HG02943 (cell line): Measurements from ENCODE around the gene DOLPP1.
A peak's percentile ranks its signal among the peaks of the same experiment; 100 is the strongest.
"Not testable (repeated sequence)": the region's sequence is repeated elsewhere in the genome, so short reads cannot be mapped to it uniquely, and the experiment has no call there.

Experiments used
- ATAC-seq: cut with Tn5 transposase; IDR thresholded peaks from one replicate; pipeline ENCODE4 v1.9.1; 2021; ENCODE audit warnings: mild to moderate bottlenecking, low read depth, moderate library complexity; ENCODE audit not compliant: unreplicated experiment

Gene DOLPP1

DNA sequence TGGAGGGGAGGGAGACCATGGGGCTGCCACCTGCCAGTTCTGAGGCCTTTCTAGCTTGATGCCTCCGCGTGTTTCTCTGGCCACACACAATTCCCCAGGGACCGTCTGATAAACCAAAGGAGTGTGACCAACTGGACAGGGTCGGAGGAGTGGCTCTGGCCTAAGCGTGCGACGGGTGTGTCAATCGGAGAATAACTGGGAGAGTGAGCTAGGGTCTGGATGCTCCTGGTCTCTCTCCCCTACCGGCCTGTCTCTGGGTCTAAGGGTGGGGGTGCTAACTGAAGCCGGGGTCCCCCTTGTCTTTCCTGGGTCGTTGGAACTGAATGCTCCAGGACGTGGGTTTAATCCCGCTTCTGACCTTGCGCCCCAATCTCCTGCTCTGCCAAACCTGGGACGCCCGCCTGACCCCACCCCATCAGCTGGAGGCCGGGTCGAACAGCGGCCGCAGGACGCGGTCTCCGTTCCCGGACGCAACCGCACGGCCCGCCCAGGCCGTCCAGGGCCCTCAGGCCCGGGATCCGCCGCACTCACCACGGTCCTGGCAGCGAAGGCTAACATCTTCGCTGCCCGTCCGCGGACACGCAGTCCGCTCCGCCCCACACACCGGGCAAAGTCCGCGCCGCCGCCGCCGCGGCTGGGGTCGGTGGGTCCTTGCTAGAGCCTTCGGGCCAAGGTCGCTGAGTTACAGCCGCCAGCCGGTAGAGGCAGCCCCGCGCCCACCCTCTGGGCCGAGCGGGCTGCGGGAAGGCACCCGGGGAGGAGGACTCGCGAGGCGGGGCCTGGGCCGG is 29.2 kb downstream of the DOLPP1 start:
- ATAC-seq = no peak

DNA sequence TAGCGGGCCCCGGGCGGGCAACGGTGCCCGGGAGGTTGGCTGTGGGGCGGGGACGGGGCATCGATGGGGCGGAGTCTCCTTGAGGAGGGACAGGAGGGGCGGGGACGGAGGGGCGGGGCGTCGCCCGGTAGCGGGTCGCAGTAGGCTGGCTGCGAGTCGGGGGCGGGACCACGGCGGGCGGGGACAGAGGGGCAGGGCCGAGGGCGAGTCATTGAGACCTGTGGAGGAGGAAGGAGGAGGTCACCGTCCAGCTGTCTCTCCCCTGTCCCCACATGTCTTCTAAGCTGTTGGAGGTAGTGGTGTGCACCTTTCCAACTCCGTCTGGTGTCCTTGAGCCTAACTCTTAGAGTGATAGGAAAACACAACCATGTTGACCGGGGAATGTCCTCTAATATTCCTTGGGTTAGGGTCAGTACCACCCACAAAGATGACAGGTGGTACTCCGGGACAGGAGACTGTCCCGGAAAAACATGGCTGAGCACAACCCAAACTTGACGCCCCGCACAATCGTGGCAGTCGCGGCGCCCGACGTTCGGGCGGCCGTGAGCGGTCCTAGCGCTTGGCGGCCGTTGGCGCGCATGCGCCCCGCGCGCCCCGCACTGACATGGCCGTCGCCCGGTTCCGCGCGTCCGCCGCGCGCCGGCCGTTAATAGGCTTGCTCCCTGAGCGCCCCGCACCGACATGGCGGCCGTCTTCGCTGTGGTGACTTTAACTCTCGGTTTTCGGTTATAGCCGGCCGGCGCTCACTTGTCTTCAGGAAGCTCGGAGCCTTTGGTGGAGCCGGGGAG is 30.0 kb downstream of the DOLPP1 start, which contains the start of the genes CRAT and PTPA:
CRAT (minus strand) TSS at position 54 of the 788 bp plus-strand sequence. CDS start 284 bp downstream, outside the sequence.
PTPA (plus strand) TSS at position 676 of the 788 bp plus-strand sequence. CDS start 186 bp downstream, outside the sequence.
- peak; percentile 81 for ATAC-seq

DNA sequence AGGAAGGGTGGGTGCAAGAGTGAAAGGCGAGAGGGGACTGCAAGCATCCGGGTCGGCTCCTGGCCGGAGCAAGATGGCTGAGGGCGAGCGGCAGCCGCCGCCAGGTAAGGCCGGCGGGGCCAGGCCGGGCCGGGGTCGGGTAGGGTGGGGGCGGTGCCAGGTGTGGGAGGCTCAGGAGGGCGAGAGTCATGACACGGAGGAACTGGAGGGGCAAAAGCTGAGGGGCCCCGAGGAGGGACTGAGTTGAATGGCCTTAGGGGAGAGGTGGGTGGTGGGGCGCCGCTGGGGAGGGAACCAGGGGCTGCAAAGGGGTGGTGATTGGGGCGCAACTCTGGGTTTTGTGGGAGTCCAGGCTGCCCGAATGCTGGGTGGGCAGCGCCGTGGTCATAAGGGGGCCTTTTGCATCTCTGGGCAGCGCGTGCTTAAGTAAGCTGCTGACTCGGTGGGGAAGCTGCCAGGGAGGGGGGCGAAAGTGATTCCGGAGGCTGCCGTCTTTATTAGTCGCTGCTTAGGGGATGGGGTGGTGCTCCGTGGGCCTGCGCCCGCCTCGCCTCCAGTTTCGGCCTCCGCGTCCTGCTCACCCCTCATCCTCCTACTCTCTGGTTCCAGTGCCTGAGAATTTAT is 30.7 kb downstream of the DOLPP1 start:
- peak; percentile 5 for ATAC-seq

DNA sequence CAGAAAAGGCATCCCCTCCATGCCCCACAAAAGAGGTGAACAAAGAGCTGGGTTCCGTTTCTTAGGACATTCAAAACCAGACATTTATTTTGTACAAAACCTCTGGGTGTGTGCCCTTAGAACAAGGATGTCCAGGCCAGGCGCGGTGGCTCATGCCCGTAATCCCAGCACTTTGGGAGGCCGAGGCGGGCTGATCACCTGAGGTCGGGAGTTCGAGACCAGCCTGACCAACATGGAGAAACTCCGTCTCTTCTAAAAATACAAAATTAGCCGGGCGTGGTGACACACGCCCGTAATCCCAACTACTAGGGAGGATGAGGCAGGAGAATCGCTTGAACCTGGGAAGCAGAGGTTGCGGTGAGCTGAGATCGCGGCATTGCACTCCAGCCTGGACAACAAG is 31.6 kb downstream of the DOLPP1 start:
- ATAC-seq = not testable (repeated sequence)

DNA sequence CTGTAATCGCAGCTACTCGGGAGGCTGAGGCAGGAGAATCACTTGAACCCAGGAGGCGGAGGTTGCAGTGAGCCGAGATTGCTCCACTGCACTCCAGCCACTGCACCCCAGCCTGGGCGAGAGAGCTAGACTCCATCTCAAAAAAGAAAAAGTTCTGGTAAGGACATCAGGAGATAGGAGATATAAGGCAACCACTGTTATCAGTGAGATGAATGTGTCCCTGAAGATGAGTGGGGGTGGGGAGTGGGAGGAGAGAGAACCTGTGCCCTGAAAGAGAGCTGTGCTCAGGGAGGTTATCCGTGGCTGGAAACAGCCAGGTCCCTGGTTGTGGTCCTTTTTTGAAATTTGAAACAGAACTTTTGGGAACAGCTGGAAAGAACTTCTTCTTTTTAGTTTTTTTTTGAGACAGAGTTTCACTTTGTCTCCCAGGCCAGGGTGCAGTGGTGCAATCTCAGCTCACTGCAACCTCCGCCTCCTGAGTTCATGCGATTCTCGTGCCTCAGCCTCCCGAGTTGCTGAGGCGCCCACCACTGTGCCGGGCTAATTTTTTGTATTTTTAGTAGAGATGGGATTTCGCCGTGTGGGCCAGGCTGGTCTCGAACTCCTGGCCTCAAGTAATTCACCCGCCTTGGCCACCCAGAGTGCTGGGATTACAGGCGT is 32.9 kb downstream of the DOLPP1 start:
- no peak for ATAC-seq

DNA sequence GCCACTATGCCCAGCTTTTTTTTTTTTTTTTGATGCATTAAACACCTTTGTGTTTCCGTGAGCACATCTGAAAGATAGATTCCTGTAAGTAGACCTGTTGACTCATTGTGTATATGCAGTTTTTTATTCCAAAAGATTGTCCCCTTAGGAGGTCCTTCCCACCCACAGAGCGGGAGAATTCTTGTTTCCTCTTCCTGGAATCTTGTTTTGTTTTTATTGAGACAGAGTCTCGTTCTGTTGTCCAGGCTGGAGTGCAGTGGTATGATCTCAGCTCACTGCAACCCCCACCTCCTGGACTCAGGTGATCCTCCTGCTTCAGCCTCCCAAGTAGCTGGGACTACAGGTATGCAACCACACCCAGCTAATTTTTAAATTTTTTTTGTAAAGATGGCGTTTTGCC is 37.9 kb downstream of the DOLPP1 start:
- no peak for ATAC-seq

DNA sequence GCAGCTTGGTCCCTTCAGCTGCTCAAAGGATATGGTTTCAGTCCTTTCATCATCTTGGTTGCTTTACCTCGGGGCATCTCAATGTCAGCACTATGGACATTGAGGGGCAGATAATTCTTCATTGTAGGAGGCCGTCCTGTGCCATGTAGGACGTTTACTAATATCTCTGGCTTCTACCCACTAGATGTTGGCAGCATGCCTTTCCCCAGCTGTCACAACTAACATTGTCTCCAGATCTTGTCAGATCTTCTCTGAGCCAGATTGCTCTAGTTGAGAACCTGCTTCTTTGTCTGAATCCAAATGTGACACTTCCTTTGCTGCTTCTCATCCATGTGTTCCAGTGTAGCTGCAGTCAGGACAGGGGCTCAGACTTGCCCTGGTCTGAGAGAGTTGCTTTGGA is 40.6 kb downstream of the DOLPP1 start:
- no peak for ATAC-seq

DNA sequence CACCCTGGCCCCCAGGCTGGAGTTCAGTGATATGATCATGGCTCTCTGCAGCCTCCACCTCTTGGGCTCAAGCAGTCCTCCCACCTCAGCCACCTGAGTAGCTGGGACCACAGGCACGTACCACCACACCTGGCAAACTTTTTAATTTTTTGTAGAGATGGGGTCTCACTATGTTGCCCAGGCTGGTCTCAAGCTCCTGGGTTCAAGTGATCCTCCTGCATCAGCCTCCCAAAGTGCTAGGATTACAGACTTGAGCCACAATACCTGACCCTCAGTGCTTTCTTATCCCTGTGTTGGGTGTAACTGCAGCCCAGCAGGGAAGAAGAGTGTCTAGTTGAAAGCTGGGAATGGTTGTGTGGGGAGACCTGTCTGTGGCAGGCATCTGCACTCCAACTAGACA is 41.2 kb downstream of the DOLPP1 start:
- no peak for ATAC-seq

DNA sequence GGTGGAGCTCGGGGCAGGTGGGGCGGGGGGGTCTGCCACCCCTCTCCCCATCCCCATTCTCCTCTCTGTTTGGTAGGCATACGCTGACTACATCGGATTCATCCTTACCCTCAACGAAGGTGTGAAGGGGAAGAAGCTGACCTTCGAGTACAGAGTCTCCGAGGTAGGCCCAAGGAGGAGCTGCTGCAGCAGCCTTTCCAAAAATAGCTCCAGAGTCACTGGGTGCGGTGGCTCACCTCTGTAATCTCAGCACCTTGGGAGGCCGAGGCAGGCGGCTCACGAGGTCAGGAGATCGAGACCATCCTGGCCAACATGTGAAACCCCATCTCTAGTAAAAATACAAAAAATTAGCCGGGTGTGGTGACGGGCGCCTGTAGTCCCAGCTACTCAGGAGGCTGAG is 42.1 kb downstream of the DOLPP1 start:
- ATAC-seq = not testable (repeated sequence)

DNA sequence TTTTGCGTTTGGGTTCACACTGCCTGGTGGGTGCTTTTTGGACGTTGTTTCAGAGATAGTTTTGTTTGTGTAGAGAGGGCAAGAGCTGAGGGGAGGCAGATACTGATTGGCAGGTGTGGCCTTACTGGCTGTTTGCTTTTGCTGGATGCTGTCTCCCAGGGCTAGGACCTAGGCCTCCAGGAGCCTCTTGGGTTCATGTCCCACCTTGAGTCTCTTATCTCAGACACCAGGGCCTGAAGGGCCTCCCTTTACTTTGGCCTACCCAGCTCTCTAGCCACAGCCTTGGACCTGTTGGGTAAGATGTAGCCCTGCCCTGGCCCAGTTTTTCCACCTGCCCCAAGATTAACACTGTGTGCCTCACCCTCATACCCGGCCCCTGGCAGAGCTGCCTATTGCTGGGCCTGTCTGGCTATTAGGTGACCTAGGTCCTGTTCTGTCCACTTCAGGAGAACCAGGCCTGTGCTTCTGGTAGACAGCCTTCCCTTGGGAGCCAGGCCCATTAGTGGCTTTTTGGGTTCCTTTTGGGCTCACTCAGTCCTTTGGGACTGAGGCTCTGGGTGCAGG is 43.7 kb downstream of the DOLPP1 start:
- no peak for ATAC-seq

DNA sequence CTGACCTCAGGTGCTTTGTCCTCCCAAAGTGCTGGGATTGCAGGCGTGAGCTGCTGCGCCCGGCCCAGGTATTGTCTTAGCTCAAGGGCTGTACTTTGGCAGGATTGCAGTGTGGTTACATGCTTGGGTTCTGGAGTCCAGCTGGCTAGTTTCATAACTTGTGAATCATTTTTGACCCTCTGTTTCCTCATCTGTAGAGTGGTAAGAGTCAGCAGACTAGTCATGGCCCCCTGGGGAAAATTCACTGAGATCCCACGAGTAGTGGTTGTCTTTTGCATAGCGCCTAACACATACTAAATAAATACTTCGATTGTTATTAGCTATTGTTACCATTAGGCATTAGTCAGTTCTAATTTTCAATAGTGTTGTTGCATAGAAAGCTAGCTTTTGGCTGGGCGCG is 44.6 kb downstream of the DOLPP1 start:
- no peak for ATAC-seq

DNA sequence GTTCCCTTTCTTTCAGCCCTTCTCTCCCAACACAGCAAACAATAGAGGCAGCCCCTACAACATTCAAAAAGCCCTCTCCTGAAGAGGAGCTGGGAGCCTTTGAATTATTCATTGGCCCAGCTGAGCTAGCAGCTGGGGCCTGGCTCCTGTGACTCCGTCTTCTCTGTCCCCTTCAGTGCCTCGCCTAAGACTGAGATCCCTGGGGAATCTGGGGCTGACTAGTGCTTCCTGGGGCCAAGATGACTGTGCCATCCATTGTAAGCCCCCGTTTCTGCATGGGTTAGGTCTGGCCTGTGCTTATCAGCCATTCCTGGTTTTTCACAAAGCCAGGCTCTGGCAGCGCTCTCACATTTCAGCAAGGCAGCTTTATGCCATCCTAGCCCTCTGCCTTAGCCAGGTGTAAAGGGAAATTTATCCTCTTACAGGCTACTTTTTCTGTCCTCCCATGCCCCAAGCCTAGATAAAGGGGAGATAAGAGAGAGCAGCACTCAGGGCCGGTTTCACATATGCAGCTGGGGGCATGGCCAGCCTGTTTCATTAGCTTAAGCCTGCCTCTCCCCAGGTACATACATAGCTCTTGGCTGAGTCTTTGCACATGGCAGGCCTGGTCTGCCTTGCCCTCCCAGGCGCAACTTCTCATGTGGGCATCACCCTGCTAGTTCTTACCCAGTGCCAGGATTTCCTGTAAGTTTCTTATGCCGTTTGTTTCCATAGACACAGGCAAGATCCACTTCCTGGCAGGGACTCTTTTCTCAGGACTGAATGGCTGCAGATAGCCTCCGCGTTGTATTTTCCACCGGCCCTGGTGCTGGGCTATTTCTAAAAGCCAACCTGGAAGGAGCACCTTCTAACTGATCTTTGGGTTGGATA is 46.1 kb downstream of the DOLPP1 start:
- no peak for ATAC-seq

DNA sequence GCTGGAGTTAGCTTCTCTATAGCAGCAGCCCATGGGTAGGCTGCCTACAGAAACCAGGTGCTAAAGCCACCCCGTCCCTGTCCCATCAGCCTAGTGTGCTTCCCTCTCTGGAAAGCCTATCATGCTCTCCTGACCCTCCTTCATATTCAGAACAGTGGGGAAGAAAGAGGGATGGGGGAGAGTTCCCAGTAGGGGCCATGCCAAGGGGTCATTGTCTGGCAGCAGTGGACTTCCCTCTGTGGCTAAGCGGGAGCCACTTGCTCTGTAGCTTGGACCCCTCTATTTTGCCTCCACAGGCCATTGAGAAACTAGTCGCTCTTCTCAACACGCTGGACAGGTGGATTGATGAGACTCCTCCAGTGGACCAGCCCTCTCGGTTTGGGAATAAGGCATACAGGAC is 47.8 kb downstream of the DOLPP1 start:
- ATAC-seq = no peak

DNA sequence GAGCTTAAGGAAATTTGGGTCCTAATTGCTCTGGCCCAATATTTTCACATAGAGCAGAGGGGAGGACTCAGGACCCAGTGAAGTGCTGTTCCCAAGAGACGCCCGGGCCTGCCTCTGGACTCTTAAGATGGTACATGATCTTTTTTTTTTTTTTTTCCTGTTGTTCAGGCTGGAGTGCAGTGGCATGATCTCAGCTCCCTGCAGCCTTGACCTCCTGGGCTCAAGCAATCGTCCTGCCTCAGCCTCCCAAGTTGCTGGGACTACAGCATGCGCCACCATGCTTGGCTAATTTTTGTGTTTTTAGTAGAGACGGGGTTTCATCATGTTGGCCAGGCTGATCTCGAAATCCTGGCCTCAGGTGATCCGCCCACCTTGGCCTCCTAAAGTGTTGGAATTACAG is 49.4 kb downstream of the DOLPP1 start:
- not testable (repeated sequence) for ATAC-seq

DNA sequence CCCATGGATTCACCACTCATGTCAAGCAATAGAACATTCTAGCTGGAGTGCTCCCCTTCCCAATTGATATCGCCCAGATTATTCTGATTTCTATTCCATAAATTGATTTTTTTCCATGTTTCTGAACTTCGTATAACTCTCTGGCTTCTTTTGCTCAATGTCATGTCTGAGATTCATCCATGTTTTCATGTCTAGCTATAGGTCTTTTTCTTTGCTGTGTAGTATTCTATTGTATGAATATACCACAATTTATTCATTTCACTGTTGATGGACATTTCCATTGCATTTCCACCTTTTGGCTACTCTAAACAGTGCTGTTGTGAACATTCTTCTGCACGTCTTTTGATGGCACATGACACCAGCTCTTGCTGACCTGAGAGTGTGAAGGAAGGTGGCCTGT is 49.9 kb downstream of the DOLPP1 start:
- no peak for ATAC-seq

DNA sequence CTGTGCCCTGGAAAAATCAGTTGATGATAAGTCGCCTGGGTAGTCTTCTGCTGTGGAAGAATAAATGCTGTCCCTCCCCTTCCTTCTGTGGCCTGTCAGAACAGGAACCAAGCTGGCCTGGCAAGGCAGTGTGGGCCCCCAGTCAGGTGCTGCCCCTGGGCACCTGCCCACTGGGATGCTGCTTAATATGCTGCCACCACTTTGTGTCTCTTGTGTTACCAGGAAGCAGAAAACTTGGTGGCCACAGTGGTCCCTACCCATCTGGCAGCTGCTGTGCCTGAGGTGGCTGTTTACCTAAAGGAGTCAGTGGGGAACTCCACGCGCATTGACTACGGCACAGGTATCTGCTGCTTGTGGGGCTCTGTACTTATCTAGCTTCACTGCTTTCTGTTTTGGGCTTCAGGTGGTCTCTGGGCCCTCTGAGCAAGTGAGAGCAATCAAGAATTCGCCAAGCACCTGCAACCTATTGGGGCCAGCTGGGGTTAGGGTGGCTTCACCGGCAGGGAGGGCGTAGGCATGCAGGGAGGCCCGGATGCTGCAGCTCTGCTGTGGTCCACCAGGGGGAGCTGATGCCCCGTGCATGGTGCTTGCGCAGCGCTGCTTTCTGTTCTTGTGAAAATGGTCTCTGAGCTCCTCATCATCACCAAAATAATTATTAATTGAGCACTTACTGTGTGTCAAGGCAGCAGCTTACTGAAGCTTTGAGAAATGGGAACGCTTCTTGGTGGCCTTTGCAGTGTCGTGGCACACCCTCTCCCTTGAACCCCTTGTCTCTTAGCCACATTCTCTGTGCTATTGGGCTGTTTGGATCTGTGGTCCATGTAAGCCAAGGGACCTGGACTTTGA is 50.6 kb downstream of the DOLPP1 start:
- ATAC-seq = no peak

DNA sequence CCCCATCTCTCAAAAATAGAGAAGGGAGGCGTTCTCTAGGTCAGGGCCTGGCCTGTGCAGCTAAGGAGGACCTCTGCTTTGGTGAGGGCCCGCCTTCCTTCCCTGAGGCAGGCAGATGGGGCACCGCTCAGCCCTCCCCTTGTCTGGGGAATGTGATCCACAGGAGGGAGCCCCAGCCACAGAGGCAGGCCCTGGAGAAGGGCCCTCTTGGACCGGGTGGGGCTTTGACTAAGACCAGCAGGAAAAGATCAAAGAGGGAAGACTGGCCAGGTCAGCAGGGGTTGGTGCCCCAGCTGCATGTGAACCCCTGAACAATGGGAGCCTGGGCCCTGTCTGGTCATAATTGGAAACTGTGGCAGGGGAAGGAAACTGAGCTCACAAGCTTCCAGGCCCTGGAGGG is 52.2 kb downstream of the DOLPP1 start:
- ATAC-seq = no peak

DNA sequence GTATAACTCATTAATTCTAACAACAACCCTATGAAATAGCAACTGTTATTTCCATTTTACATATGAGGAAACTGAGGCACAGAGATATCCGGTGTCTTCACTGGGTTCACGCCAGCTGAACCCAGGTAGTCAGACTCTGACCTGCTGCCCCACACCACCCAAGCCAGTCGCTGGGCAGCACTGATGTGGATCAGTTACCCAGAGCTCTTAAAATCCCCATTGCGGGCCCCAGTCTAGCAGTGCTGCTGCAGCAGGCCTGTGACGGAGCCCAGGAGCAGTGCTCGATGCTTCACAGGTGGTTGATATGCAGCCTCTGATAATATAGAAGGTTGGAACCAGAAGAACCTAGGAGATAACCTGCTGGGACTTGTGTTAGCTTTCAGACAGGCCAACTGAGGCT is 54.6 kb downstream of the DOLPP1 start:
- no peak for ATAC-seq
